Calu3 (cell line): ENCODE results near the gene ZNF584. TPM values are rescaled to one million over a fixed set of nuclear protein-coding genes. Genes with fewer than 3 reads are reported as not detected.

Source experiments
- BruUV-seq: library from RNA; stranded (reverse); fragments of 400-500 nt; replicated peaks from 2 replicates; lab custom pipeline; 2021; lab: Mats Ljungman, UMichigan
- CTCF ChIA-PET: fragments of 300-600 bp; sonication (Branson Sonifier 250); formaldehyde crosslinking; loops from one replicate; lab custom pipeline; 2022; ENCODE audit warnings: antibody characterized with exemption; lab: Charles Lee
- DNase-seq: peaks from one replicate; pipeline ENCODE4 v3.0.0; 2022
- H3K27ac Mint-ChIP-seq: one replicate; pipeline ENCODE4 v1.8.0; 2022; ENCODE audit warnings: mixed read lengths; ENCODE audit not compliant: unreplicated experiment
- H3K27me3 Mint-ChIP-seq: one replicate; pipeline ENCODE4 v1.8.0; 2022; ENCODE audit warnings: mixed read lengths; ENCODE audit not compliant: unreplicated experiment
- H3K36me3 Mint-ChIP-seq: one replicate; pipeline ENCODE4 v1.8.0; 2022; ENCODE audit warnings: mild to moderate bottlenecking, moderate library complexity, mixed read lengths; ENCODE audit not compliant: insufficient read depth, unreplicated experiment
- H3K4me1 Mint-ChIP-seq: one replicate; pipeline ENCODE4 v1.8.0; 2022; ENCODE audit warnings: mild to moderate bottlenecking, low read depth, mixed read lengths; ENCODE audit not compliant: unreplicated experiment
- H3K4me3 Mint-ChIP-seq: one replicate; pipeline ENCODE4 v1.8.0; 2022; ENCODE audit warnings: mild to moderate bottlenecking, low read depth, moderate library complexity, mixed read lengths; ENCODE audit not compliant: unreplicated experiment
- H3K9me3 Mint-ChIP-seq: one replicate; pipeline ENCODE4 v1.8.0; 2022; ENCODE audit warnings: low read depth, mixed read lengths; ENCODE audit not compliant: unreplicated experiment
- CTCF ChIP-seq: fragments of 200-600 bp; IDR thresholded peaks from one replicate; pipeline ENCODE4 v1.8.0; 2022; ENCODE audit warnings: antibody characterized with exemption; ENCODE audit not compliant: unreplicated experiment
- intact Hi-C: fragments of 100-400 bp; cut with micrococcal nuclease; formaldehyde crosslinking; loops from one replicate; pipeline ENCODE4 v1.10.0; 2022; ENCODE audit not compliant: unreplicated experiment
- microRNA-seq: library from miRNA; unstranded; fragments of <30 nt; microRNA quantifications from one replicate; pipeline ENCODE4 v1.2.0, GENCODE V29; 2022
- total RNA-seq: library from RNA; stranded (reverse); gene quantifications from 2 replicates; pipeline ENCODE4 v1.2.3, GENCODE V29; 2022

ZNF584 gene
- total RNA-seq, 1 experiment from 2014 or later: 21.8 TPM

GRCh38 chr19:58456111-58456510, 47.7 kb downstream of the ZNF584 start:
- TF ChIP-seq CTCF: no peak
- intact Hi-C loops: no loop called here
- H3K27ac Mint-ChIP-seq: no peak overlapping the region
- no peak overlapping the region for H3K4me3 Mint-ChIP-seq
- CTCF ChIA-PET: no interaction called here
- peaks cover 23% of the 10 kb centered on the region for H3K36me3 Mint-ChIP-seq
- peaks cover 14% of the 10 kb centered on the region for H3K4me1 Mint-ChIP-seq
- peaks cover 2% of the 10 kb centered on the region for H3K9me3 Mint-ChIP-seq
- H3K27me3 Mint-ChIP-seq: no peaks in the 10 kb centered on the region
- DNase-seq: no peak
- BruUV-seq: no TSS peak

- Mint-ChIP-seq H3K36me3 (peaks cover 5% of the 10 kb centered on the region), H3K27me3 (no peaks in the 10 kb centered on the region), H3K9me3 (peaks cover 2% of the 10 kb centered on the region), H3K4me3 (no peak overlapping the region), H3K4me1 (no peaks in the 10 kb centered on the region), H3K27ac (no peak overlapping the region)
- CTCF ChIA-PET: no interaction called here
- intact Hi-C loops: no loop called here
- DNase-seq: no peak
- no TSS peak for BruUV-seq
- no peak for TF ChIP-seq CTCF
Observed at GRCh38 chr19:58460039-58460438, 51.6 kb downstream of the ZNF584 start.

GRCh38 chr19:58466089-58466759, 57.8 kb downstream of the ZNF584 start:
- no peak for DNase-seq
- Mint-ChIP-seq H3K4me3 (peak overlapping the region; percentile 80), H3K9me3 (no peaks in the 10 kb centered on the region), H3K4me1 (peaks cover 14% of the 10 kb centered on the region), H3K27ac (peak overlapping the region; percentile 52), H3K27me3 (no peaks in the 10 kb centered on the region), H3K36me3 (peaks cover 33% of the 10 kb centered on the region)
- no TSS peak for BruUV-seq
- CTCF ChIA-PET: interaction anchor here (0.5 to 0.6 kb wide), 2 partner anchors 58 to 280 kb away, joined by 3 read pairs; partner anchors contain the start of gene ZNF584
- intact Hi-C loops: no loop called here
- TF ChIP-seq CTCF: no peak

- no peak for TF ChIP-seq CTCF
- Mint-ChIP-seq H3K4me1 (peaks cover 14% of the 10 kb centered on the region), H3K27ac (peak within 1 kb of the TSS; percentile 52), H3K27me3 (no peaks in the 10 kb centered on the region), H3K4me3 (peak within 1 kb of the TSS; percentile 80), H3K36me3 (peaks cover 37% of the 10 kb centered on the region), H3K9me3 (no peaks in the 10 kb centered on the region)
- CTCF ChIA-PET: interaction anchor here (0.9 kb wide), 1 partner anchor 15 kb away, joined by 3 read pairs; no protein-coding TSS in a partner anchor
- no TSS peak for BruUV-seq
- peak; percentile 99 for DNase-seq
- intact Hi-C loops: no loop called here
Observed at GRCh38 chr19:58466760-58467589, 58.5 kb downstream of the ZNF584 start, which contains the start of gene ZNF324. Gene ZNF324, plus strand, starts transcription at chr19:58467080. Its CDS starts 2,106 bp downstream, at chr19:58469186.

Small RNA genes within 50 kb of the gene (microRNA-seq; reads per million reads assigned to microRNA genes)
- 1.4 reads per million for gene MIR4754

Other genes starting within 250 kb of the ZNF584 start
- 43.2 and 44.6 TPM in 2 replicates for gene ZNF274, start 225.6 kb upstream of the ZNF584 start, total RNA-seq
- gene ZNF544, start 179.7 kb upstream of the ZNF584 start, total RNA-seq: 65.3 and 68.5 TPM in 2 replicates
- gene ZNF8, start 129.7 kb upstream of the ZNF584 start, total RNA-seq: 12.1 and 12.8 TPM in 2 replicates
- gene ERVK3-1, start 103.3 kb upstream of the ZNF584 start, total RNA-seq: 68.4 and 70.8 TPM in 2 replicates
- 4.6 TPM in 2 replicates for gene ZSCAN22, start 81.7 kb upstream of the ZNF584 start, total RNA-seq
- gene A1BG, start 55.2 kb upstream of the ZNF584 start, total RNA-seq: not detected in 2 replicates
- 2.4 and 3.1 TPM in 2 replicates for gene ZNF497, start 45.9 kb upstream of the ZNF584 start, total RNA-seq
- gene ZNF837, start 27.6 kb upstream of the ZNF584 start, total RNA-seq: 0.47 and 0.81 TPM in 2 replicates
- 971 and 1,079 TPM in 2 replicates for gene RPS5, start 21.4 kb upstream of the ZNF584 start, total RNA-seq
- gene RNF225, start 13.0 kb upstream of the ZNF584 start, total RNA-seq: 0.51 and 0.61 TPM in 2 replicates
- not detected in 2 replicates for gene ZNF132, start 31.5 kb downstream of the ZNF584 start, total RNA-seq
- 12.0 and 13.7 TPM in 2 replicates for gene ZNF324B, start 43.0 kb downstream of the ZNF584 start, total RNA-seq
- 16.9 and 18.2 TPM in 2 replicates for gene ZNF324, start 58.4 kb downstream of the ZNF584 start, total RNA-seq
- 12.7 and 13.9 TPM in 2 replicates for gene ZNF446, start 67.7 kb downstream of the ZNF584 start, total RNA-seq
- 3.7 and 5.8 TPM in 2 replicates for gene SLC27A5, start 103.3 kb downstream of the ZNF584 start, total RNA-seq
- gene ZBTB45, start 111.2 kb downstream of the ZNF584 start, total RNA-seq: 17.7 and 19.6 TPM in 2 replicates
- 558 and 582 TPM in 2 replicates for gene TRIM28, start 135.4 kb downstream of the ZNF584 start, total RNA-seq
- gene CHMP2A, start 146.5 kb downstream of the ZNF584 start, total RNA-seq: 168 TPM in 2 replicates
- gene UBE2M, start 150.0 kb downstream of the ZNF584 start, total RNA-seq: 123 and 131 TPM in 2 replicates
- gene MZF1, start 164.7 kb downstream of the ZNF584 start, total RNA-seq: 31.8 and 33.5 TPM in 2 replicates